Activated naive CD4-positive, alpha-beta T cell treated with anti-CD3 and anti-CD28 coated beads, Interleukin-2, amount 50 U/mL, for 16 hours (primary cell): ENCODE measurements around the gene LRRC51.
"Not testable (repeated sequence)": the region's sequence is repeated elsewhere in the genome, so short reads cannot be mapped to it uniquely, and the experiment has no call there.

Experiments used
- DNase-seq: peaks from one replicate; pipeline ENCODE4 v3.0.0-alpha.2; 2020

The LRRC51 gene

GRCh38 chr11:72142543-72142942 lies 61.9 kb downstream of the LRRC51 start:
- not testable (repeated sequence) for DNase-seq

GRCh38 chr11:72144807-72145565 lies 64.3 kb downstream of the LRRC51 start:
- DNase-seq: no peak
